Measurements from ENCODE around the gene MCEMP1. TPM values are rescaled to one million over a fixed set of nuclear protein-coding genes. Genes with fewer than 3 reads are reported as not detected.
A peak's percentile ranks its signal among the peaks of the same experiment; 100 is the strongest.

Gene MCEMP1
- total and polyA plus RNA-seq, 2 of the 13 experiments (the other 11 are each of a cell fraction or from before 2014, with no cell fraction given) = not detected

DNA sequence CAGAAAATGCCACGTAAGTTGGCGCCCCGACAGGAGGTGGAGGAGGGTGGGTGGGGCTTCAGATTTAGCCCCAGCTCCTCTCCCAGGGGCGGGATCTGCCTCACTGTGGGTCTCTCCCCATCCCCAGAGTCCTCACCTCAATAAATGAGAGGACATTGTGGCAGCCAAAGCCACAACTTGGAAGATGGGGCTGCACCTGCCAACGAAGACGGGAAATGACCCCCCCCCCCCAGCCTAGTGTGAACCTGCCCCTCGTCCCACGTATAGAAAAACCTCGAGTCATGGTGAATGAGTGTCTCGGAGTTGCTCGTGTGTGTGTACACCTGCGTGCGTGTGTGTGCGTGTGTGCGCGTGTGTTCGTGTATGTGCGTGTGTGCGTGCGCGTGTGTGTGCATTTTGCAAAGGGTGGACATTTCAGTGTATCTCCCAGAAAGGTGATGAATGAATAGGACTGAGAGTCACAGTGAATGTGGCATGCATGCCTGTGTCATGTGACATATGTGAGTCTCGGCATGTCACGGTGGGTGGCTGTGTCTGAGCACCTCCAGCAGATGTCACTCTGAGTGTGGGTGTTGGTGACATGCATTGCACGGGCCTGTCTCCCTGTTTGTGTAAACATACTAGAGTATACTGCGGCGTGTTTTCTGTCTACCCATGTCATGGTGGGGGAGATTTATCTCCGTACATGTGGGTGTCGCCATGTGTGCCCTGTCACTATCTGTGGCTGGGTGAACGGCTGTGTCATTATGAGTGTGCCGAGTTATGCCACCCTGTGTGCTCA is 2.3 kb downstream of the MCEMP1 start:
- DNase-seq (ENCODE audit: low spot score) (peak; percentile 36), ATAC-seq (no peak; the same call in 2 of the 3 replicates), FAIRE-seq (peak; percentile 39)
- Histone ChIP-seq H3K36me3 (replicated peaks in 1 of 2; ENCODE audit: control insufficient read depth in 1 of 2, insufficient read depth in 2 of 2, low read length in 2 of 2) (0 out of 5 replicates have a peak, but pooled peaks cover 0 to 2% of the 10 kb centered on the region in 2 experiments), H4K20me1 (ENCODE audit: insufficient read depth, low read length) (no peaks in the 10 kb centered on the region), H3K79me2 (ENCODE audit: insufficient read depth, low read length) (peaks cover 5% of the 10 kb centered on the region), H3K27me3 (ENCODE audit: control insufficient read depth in 1 of 2, insufficient read depth in 2 of 2, low read length in 2 of 2) (peaks cover 3 to 20% of the 10 kb centered on the region in 2 experiments; a peak in 2 of 5 replicates), H3K4me3 (replicated peaks in 1 of 3; ENCODE audit: insufficient read depth in 1 of 3, low read depth in 2 of 3, low read length in 3 of 3) (no peak overlapping the region), H3K4me2 (ENCODE audit: low read depth, low read length) (peak overlapping the region; percentile 92; the same call in 1 of the 2 replicates), H3K9ac (ENCODE audit: insufficient read depth, low read depth, low read length) (no peak overlapping the region), H3K9me3 (ENCODE audit: low read length) (no peaks in the 10 kb centered on the region), H3K27ac (ENCODE audit: extremely low read length, insufficient read depth, low read length) (no peak overlapping the region), H3K4me1 (ENCODE audit: insufficient read depth, low read length) (peaks cover 36% of the 10 kb centered on the region), H2AFZ (ENCODE audit: low read length) (no peak overlapping the region)
- in situ Hi-C loops (cut with HindIII; ENCODE audit: extremely low pct_ligation_motif_present, low pct_unique_long_range_greater_than_20kb) = no loop called here
- CTCF ChIA-PET (ENCODE audit: low intra/inter-chr PET ratio, low total read pairs) = interaction anchor here (2.8 to 3.1 kb wide), 2 partner anchors 27 to 111 kb away, joined by 13 to 34 read pairs; no protein-coding TSS in a partner anchor
- intact Hi-C loops (cut with micrococcal nuclease; ENCODE audit: unreplicated experiment) = no loop called here
- no TSS peak for BruUV-seq (replicated peaks)
- POLR2A ChIA-PET = no interaction called here
- 35% methylated on average over 26 of the region's 30 CpGs for WGBS (ENCODE audit: low lambda C conversion rate)
- TF ChIP-seq REPIN1 (CRISPR knock-in tag; IDR thresholded peaks at IDR 0.05; ENCODE audit: borderline replicate concordance, low read depth) = no peak
- TF ChIP-seq, protein P1, sequence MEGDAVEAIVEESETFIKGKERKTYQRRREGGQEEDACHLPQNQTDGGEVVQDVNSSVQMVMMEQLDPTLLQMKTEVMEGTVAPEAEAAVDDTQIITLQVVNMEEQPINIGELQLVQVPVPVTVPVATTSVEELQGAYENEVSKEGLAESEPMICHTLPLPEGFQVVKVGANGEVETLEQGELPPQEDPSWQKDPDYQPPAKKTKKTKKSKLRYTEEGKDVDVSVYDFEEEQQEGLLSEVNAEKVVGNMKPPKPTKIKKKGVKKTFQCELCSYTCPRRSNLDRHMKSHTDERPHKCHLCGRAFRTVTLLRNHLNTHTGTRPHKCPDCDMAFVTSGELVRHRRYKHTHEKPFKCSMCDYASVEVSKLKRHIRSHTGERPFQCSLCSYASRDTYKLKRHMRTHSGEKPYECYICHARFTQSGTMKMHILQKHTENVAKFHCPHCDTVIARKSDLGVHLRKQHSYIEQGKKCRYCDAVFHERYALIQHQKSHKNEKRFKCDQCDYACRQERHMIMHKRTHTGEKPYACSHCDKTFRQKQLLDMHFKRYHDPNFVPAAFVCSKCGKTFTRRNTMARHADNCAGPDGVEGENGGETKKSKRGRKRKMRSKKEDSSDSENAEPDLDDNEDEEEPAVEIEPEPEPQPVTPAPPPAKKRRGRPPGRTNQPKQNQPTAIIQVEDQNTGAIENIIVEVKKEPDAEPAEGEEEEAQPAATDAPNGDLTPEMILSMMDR (CRISPR knock-in tag; IDR thresholded peaks at IDR 0.05) = peak; percentile 56
- TF ChIP-seq, protein P2, sequence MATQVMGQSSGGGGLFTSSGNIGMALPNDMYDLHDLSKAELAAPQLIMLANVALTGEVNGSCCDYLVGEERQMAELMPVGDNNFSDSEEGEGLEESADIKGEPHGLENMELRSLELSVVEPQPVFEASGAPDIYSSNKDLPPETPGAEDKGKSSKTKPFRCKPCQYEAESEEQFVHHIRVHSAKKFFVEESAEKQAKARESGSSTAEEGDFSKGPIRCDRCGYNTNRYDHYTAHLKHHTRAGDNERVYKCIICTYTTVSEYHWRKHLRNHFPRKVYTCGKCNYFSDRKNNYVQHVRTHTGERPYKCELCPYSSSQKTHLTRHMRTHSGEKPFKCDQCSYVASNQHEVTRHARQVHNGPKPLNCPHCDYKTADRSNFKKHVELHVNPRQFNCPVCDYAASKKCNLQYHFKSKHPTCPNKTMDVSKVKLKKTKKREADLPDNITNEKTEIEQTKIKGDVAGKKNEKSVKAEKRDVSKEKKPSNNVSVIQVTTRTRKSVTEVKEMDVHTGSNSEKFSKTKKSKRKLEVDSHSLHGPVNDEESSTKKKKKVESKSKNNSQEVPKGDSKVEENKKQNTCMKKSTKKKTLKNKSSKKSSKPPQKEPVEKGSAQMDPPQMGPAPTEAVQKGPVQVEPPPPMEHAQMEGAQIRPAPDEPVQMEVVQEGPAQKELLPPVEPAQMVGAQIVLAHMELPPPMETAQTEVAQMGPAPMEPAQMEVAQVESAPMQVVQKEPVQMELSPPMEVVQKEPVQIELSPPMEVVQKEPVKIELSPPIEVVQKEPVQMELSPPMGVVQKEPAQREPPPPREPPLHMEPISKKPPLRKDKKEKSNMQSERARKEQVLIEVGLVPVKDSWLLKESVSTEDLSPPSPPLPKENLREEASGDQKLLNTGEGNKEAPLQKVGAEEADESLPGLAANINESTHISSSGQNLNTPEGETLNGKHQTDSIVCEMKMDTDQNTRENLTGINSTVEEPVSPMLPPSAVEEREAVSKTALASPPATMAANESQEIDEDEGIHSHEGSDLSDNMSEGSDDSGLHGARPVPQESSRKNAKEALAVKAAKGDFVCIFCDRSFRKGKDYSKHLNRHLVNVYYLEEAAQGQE (IDR thresholded peaks at IDR 0.05; ENCODE audit: borderline replicate concordance in 1 of 2, low read depth in 1 of 2, low read length in 2 of 2) = no peak
- no peak for TF ChIP-seq ELF4 (CRISPR knock-in tag; IDR thresholded peaks at IDR 0.05; ENCODE audit: borderline replicate concordance)
- no peak for TF ChIP-seq ZKSCAN1 (IDR thresholded peaks at IDR 0.05; ENCODE audit: low read length)
- TF ChIP-seq, protein P3, sequence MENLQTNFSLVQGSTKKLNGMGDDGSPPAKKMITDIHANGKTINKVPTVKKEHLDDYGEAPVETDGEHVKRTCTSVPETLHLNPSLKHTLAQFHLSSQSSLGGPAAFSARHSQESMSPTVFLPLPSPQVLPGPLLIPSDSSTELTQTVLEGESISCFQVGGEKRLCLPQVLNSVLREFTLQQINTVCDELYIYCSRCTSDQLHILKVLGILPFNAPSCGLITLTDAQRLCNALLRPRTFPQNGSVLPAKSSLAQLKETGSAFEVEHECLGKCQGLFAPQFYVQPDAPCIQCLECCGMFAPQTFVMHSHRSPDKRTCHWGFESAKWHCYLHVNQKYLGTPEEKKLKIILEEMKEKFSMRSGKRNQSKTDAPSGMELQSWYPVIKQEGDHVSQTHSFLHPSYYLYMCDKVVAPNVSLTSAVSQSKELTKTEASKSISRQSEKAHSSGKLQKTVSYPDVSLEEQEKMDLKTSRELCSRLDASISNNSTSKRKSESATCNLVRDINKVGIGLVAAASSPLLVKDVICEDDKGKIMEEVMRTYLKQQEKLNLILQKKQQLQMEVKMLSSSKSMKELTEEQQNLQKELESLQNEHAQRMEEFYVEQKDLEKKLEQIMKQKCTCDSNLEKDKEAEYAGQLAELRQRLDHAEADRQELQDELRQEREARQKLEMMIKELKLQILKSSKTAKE (CRISPR knock-in tag; IDR thresholded peaks at IDR 0.05; ENCODE audit: borderline replicate concordance) = 0 out of 2 replicates have a peak, but pooled peaks have one; percentile 13
- TF ChIP-seq ZNF570 (CRISPR knock-in tag; IDR thresholded peaks at IDR 0.05; ENCODE audit: borderline replicate concordance) = no peak
- TF ChIP-seq, protein P4, sequence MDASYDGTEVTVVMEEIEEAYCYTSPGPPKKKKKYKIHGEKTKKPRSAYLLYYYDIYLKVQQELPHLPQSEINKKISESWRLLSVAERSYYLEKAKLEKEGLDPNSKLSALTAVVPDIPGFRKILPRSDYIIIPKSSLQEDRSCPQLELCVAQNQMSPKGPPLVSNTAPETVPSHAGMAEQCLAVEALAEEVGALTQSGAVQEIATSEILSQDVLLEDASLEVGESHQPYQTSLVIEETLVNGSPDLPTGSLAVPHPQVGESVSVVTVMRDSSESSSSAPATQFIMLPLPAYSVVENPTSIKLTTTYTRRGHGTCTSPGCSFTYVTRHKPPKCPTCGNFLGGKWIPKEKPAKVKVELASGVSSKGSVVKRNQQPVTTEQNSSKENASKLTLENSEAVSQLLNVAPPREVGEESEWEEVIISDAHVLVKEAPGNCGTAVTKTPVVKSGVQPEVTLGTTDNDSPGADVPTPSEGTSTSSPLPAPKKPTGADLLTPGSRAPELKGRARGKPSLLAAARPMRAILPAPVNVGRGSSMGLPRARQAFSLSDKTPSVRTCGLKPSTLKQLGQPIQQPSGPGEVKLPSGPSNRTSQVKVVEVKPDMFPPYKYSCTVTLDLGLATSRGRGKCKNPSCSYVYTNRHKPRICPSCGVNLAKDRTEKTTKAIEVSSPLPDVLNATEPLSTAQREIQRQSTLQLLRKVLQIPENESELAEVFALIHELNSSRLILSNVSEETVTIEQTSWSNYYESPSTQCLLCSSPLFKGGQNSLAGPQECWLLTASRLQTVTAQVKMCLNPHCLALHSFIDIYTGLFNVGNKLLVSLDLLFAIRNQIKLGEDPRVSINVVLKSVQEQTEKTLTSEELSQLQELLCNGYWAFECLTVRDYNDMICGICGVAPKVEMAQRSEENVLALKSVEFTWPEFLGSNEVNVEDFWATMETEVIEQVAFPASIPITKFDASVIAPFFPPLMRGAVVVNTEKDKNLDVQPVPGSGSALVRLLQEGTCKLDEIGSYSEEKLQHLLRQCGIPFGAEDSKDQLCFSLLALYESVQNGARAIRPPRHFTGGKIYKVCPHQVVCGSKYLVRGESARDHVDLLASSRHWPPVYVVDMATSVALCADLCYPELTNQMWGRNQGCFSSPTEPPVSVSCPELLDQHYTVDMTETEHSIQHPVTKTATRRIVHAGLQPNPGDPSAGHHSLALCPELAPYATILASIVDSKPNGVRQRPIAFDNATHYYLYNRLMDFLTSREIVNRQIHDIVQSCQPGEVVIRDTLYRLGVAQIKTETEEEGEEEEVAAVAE (CRISPR knock-in tag; IDR thresholded peaks at IDR 0.05; ENCODE audit: borderline replicate concordance) = no peak

All from HepG2 (cell line).